Frontal cortex (tissue), 4 donors: ENCODE measurements around the gene MERTK. TPM values are rescaled to one million over a fixed set of nuclear protein-coding genes. Genes with fewer than 3 reads are reported as not detected.
A peak's percentile ranks its signal among the peaks of the same experiment; 100 is the strongest.
"Not testable (repeated sequence)": the region's sequence is repeated elsewhere in the genome, so short reads cannot be mapped to it uniquely, and the experiment has no call there.

Experiments used
- DNase-seq, 2 donors: peaks; one replicate each; pipeline ENCODE4 v3.0.0; 2012; ENCODE audit warnings: low spot score in 2 of 2
- FAIRE-seq: peaks from 2 replicates; lab custom pipeline; 2012; peaks lifted over from hg19 to GRCh38; lab: Jason Lieb, UNC
- total RNA-seq: library from RNA; depleted of rRNA; stranded (reverse); fragments of >200 nt; gene quantifications from one replicate; pipeline ENCODE4 v1.2.3, GENCODE V29; 2014
- donor health status: control.
- donor health status: control.
- donor health status: control.

MERTK gene
- total RNA-seq, 1 donor from 2014 or later, result 2.4 TPM

GRCh38 chr2:111940333-111941196 is 42.2 kb downstream of the MERTK start:
- DNase-seq (no peak), FAIRE-seq (no peak)

GRCh38 chr2:111941531-111941930 is 43.1 kb downstream of the MERTK start:
- no peak for FAIRE-seq
- no peak for DNase-seq

DNA sequence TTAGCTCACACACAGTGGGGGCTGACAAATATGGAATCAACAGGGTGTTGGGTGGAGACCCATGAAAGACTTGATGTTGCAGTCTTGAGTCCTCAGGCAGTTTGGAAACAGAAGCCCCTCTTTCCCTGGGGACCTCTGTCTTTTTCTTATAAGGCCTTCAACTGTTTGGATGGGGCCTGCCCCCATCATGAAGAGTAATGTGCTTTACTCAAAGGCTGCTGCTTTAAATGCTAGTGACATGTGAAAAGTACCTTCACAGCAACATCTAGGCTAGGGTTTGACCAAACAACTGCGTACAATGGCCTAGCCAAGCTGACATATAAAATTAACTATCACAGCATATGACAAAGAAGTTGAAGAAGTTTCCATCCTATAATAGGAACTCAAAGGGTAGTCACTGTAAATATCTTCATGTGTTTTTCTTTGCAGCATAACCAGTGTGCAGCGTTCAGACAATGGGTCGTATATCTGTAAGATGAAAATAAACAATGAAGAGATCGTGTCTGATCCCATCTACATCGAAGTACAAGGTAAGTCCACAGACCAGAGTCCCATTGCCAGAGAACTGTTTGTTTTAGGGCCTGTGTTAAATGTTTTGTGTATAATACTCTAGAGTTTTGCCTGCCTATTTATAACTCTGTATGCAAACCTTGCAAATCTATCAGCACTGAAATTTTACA is 46.3 kb downstream of the MERTK start:
- DNase-seq (no peak), FAIRE-seq (no peak)

DNA sequence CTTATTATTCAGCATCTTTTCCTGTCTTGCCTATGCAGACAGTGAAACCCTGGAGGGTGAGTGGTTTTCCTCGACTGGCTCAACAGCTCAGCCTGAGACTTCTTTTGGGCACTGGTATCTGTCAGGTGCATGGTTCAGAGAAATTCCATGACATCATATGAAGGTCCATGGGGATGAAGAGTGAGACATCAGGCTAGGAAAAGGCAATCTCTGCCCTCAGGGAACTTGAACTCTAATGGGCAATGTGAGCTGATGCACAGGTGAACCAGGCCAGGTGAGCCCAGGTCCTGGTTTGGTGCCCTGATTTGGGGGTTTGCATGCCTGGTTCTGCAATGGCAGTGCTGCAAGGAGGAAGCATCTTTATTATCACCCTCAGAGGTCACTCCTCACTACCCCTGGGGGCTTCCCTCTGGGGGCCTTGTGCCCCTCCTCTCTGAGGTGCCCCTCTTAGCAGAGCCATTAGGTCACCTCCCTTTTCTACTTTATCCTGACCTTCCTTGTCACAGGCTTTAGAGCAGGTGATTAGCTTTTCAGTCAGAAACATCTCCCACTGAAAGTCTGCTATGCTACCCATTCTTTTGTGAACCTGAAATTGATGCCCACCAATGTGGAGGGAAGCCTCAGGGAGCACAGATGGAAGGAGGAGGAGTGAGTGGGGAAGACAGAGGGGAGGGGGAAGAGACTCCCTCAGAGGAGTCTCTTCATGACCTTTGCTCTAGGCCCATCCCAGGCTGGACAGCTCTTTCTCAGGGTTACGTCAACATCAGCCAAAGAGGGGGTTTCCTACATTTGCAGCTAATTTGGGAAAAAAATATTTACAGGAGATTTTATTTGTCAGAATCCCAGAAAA is 47.3 kb downstream of the MERTK start:
- FAIRE-seq, result no peak
- DNase-seq, result no peak

DNA sequence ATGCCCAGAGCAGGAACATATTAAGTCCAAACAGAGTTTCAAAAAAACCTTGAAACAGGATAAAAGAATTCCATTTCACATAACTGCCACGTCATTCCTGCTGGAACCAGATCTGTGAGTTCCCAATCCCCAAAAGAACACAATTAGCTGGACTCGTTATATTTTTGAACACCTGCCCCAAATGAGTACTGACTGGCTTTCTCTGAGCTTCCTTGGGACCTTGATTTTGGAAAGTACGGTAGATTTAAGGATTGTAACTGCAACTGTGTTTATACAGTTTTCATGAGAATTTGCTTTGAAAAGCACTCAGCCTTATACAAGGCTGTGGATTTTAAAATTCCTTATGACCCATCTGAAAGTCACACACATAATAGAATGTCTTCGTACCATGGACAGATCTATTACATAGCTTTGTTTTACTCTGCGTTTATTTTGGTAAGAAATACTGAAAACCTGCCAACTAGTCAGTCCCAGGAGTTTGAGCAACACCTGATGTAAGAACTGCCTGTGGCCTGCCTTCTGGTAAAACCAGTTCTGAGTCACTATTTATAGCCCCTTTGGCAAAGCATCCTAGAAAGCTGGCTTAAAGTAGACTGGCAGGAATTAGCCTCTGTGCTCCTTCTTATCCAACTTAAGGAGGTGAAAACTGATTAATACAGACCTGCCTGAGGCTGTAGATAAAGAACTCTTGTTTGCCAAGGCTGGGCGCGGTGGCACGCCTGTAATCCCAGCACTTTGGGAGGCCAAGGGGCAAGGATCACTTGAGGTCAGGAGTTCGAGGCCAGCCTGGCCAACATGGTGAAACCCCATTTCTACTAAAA is 48.1 kb downstream of the MERTK start:
- FAIRE-seq, result no peak
- peak in 1 of 2 donors; percentile 44 for DNase-seq

- FAIRE-seq (no peak), DNase-seq (no peak)
These were observed 48.8 kb downstream of the MERTK start for GRCh38 chr2:111947219-111947618.

DNA sequence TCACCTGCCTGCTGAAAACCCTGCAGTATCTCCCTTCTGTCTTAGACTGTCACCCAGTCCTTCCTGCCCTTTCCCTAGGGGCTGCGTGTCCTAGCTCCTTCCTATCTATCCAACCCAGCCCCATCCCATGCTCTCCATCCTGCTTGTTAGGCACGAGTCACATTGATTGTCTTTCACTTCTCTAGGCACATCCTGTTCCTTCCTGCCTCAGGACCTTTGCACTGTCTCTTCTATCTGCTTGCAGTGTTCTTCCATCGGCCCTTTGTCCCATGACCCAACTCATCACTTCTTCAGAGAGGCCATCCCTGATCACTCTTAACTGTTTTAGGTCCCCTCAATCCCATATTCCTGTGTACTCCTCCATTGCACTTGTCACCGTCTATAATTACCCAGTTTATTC is 50.4 kb downstream of the MERTK start:
- DNase-seq (no peak), FAIRE-seq (no peak)

DNA sequence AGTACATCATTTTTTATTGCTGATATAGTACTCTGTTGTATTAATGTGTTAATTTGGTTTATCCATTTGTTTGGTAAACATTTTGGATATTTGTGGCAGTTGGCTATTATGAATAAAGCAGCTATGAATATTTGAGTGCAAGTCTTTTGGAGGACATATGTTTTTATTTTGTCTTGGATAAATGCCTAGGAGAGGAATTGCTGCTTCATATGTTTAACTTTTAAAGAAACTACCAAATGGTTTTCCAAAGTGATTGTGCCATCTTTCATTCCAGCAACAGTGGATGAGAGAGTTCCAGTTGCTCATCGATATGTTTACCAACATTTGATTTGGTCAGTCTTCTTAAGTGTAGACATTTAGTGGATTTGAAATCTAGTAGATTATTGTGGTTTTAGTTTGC is 51.8 kb downstream of the MERTK start:
- FAIRE-seq, result no peak
- no peak for DNase-seq

- no peak for FAIRE-seq
- no peak for DNase-seq
These were observed 53.1 kb downstream of the MERTK start for GRCh38 chr2:111951486-111951885.

DNA sequence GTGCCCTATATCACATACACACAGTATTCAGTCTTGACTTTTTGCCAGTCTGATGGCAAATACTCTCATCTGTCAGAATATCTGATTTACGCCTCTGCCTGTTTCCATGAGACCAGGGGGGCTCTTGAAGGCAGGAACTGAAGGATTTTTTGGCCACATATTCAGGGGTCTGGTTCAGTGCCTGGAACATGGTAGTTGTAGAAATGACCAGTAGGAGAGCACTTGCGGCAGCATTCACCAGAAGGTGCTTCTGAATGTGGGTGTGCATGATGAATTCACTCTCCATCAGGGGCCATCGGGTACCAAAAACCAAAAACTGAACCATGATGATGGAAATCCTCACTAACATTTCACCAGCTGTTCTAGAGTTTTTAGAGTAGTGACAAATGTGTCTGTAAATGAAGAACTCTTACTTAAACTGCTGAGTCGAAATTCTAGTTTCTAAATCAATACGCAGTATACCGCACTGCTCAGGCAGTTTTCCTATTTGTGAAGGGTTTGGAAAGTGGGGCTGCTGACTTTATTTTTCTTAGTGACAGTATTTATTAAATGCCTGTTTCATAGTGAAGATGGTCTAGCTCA is 54.6 kb downstream of the MERTK start:
- no peak for FAIRE-seq
- DNase-seq, result no peak

DNA sequence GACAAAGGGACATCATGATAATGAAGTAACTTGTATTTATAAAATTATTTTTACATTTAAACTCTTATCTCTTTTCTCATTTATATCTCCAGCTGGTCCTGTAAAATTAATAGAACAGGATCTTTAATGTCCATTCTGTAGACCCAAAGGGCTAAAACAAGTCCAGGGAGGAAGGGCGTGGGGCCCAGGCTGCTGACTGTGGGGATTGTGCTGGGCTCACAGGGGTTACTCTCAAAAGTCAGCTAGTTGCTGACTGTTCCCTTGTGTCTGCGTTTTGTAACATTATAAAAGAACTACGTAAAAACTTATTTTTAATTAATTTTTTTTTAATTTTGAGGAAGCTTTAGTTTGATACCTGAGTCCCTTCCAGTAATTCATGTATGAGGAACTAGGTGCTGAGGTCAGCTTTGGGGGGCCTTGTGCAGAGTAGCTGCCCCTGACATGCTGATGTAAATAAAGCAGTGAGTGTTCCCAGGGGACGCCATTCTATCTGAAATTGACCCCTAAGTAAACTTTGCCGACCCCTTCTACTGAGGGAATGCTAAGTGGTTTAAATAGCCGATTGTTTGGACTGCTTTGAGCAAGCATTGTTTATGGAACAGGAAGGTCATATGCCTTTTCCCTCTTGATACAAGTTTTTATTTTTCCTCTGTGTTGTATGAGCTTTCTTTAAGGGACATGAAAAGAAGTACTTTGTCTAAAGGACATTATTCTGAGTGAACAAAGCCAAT is 56.4 kb downstream of the MERTK start:
- DNase-seq, result no peak
- no peak for FAIRE-seq

DNA sequence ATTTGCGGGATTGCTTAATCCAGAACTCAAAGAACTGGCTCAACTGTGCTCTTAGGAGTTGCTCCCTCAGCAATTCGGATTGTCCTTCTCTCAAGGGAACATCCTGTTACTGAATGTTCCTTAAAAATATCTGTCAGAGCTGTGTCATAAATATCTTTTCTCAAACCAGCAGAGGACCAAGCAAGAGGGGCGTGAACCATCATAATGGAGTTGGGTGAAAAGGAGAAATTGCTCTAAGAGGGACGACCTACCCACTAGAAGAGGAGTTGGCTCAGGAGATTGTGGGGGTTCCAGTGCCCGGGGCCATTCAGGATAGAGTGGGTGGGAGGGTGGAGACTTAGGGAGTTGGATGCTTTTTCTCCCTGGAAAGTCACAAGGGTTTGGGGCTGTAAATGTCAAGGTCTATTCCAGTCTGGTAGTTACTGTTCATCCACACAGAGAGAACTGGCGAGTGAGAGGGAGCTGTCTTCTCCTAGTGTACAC is 59.5 kb downstream of the MERTK start:
- no peak for FAIRE-seq
- no peak for DNase-seq

DNA sequence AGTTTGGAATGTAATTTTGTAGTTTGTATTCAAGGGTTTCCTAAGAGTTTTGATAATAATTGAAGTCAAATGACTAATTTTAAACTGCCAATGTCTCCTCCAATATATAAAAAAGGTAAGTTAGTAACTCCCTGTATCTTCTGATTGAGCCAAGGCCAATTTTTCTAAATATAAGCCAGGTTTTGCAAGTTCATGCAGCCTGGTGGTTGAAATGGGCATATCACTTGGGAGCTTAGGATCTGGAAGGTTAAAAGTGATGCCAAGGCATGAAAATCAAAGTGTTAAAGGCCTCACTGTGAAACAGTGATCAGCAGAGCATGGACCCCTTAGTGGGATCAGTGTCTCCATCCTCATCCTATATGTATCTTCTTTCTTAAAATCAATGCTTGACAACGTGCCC is 60.5 kb downstream of the MERTK start:
- FAIRE-seq (no peak), DNase-seq (no peak)

- no peak for FAIRE-seq
- no peak for DNase-seq
These were observed 63.3 kb downstream of the MERTK start for GRCh38 chr2:111961663-111962062.

DNA sequence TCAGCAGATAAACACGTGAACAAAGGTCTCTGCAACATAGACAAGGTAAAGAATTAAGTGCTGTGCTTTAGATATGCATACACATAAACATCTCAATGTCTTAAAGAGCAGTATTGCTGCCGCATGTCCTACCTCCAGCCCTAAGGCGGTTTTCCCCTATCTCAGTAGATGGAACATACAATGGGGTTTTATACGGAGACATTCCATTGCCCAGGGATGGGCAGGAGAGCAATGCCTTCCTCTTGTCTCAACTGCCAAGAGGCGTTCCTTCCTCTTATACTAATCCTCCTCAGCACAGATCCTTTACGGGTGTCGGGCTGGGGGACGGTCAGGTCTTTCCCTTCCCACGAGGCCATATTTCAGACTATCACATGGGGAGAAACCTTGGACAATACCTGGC is 64.7 kb downstream of the MERTK start:
- not testable (repeated sequence) for FAIRE-seq, DNase-seq

DNA sequence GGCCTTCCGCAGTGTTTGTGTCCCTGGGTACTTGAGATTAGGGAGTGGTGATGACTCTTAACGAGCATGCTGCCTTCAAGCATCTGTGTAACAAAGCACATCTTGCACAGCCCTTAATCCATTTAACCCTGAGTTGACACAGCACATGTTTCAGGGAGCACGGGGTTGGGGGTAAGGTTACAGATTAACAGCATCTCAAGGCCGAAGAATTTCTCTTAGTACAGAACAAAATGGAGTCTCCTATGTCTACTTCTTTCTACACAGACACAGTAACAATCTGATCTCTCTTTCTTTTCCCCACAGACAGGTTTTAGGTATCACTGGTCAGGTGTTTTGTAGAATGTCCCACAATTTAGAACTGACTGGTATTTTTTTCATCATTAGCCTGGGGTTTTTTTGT is 65.1 kb downstream of the MERTK start:
- DNase-seq, FAIRE-seq: not testable (repeated sequence)

GRCh38 chr2:111965062-111965461 is 66.7 kb downstream of the MERTK start:
- FAIRE-seq, result no peak

GRCh38 chr2:111966241-111966640 is 67.8 kb downstream of the MERTK start:
- DNase-seq (no peak), FAIRE-seq (no peak)

More at GRCh38 chr2:111965062-111965461, 66.7 kb downstream of the MERTK start:
- DNase-seq, result no peak
